SK-N-MC (cell line): ENCODE results near the gene ACACA.
"Not testable (repeated sequence)": the region's sequence is repeated elsewhere in the genome, so short reads cannot be mapped to it uniquely, and the experiment has no call there.

ENCODE experiments used
- EZH2 ChIP-seq: fragments of 200-600 bp; sonication (generic); IDR thresholded peaks from one replicate; pipeline ENCODE4 v1.6.1; 2017; ENCODE audit warnings: antibody characterized with exemption
- FOXP2 ChIP-seq: optimal IDR thresholded peaks from 2 replicates; pipeline ENCODE3; 2011; ENCODE audit warnings: mild to moderate bottlenecking, moderate library complexity; ENCODE audit not compliant: insufficient read depth; ENCODE audit errors: extremely low read length, control extremely low read depth
- POLR2AphosphoS5 ChIP-seq: IDR thresholded peaks from 2 replicates; pipeline ENCODE4 v1.6.1; 2012; ENCODE audit warnings: mild to moderate bottlenecking, low read depth, low read length, borderline replicate concordance

GRCh38 chr17:37441369-37442014, 34.9 kb upstream of the ACACA start:
- not testable (repeated sequence) for TF ChIP-seq EZH2, POLR2AphosphoS5, FOXP2
